ENCODE results near the gene CST6. TPM values are rescaled to one million over a fixed set of nuclear protein-coding genes. Genes with fewer than 3 reads are reported as not detected.

CST6 gene
- total and polyA plus RNA-seq, 2 of the 13 experiments (the other 11 are each of a cell fraction or from before 2014, with no cell fraction given), result not detected

DNA sequence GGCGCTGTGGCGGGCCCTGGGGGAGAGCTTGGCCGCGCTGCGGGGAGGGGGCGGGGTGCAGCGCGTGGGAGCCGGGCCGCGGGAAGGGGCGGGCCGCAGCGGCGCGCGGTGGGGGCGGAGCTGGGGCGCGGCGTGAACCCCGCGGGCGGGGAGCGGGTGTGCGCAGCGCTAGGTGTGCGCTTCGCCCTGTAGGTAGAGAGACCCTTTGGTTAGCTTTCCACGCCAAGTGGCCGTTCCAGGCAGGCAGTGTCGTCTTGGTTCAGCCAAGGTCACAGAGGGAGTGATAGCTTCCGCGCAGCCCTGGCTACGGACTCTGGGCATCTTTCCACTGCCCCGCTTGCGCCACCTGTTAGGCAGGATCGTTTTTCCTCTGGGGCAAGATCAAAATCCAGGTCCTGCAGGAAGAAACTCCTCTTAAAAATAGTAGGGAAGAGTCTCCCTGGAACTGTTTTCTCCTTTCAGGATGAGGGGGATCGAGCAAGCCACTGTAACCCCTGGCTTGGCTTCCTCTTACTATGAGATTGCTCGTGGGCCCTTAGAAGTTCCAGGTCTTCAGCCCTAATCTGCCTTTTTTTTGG lies 9.1 kb upstream of the CST6 start (continued):
- TF ChIP-seq, protein P1, sequence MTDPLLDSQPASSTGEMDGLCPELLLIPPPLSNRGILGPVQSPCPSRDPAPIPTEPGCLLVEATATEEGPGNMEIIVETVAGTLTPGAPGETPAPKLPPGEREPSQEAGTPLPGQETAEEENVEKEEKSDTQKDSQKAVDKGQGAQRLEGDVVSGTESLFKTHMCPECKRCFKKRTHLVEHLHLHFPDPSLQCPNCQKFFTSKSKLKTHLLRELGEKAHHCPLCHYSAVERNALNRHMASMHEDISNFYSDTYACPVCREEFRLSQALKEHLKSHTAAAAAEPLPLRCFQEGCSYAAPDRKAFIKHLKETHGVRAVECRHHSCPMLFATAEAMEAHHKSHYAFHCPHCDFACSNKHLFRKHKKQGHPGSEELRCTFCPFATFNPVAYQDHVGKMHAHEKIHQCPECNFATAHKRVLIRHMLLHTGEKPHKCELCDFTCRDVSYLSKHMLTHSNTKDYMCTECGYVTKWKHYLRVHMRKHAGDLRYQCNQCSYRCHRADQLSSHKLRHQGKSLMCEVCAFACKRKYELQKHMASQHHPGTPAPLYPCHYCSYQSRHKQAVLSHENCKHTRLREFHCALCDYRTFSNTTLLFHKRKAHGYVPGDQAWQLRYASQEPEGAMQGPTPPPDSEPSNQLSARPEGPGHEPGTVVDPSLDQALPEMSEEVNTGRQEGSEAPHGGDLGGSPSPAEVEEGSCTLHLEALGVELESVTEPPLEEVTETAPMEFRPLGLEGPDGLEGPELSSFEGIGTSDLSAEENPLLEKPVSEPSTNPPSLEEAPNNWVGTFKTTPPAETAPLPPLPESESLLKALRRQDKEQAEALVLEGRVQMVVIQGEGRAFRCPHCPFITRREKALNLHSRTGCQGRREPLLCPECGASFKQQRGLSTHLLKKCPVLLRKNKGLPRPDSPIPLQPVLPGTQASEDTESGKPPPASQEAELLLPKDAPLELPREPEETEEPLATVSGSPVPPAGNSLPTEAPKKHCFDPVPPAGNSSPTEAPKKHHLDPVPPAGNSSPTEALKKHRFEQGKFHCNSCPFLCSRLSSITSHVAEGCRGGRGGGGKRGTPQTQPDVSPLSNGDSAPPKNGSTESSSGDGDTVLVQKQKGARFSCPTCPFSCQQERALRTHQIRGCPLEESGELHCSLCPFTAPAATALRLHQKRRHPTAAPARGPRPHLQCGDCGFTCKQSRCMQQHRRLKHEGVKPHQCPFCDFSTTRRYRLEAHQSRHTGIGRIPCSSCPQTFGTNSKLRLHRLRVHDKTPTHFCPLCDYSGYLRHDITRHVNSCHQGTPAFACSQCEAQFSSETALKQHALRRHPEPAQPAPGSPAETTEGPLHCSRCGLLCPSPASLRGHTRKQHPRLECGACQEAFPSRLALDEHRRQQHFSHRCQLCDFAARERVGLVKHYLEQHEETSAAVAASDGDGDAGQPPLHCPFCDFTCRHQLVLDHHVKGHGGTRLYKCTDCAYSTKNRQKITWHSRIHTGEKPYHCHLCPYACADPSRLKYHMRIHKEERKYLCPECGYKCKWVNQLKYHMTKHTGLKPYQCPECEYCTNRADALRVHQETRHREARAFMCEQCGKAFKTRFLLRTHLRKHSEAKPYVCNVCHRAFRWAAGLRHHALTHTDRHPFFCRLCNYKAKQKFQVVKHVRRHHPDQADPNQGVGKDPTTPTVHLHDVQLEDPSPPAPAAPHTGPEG (CRISPR knock-in tag; IDR thresholded peaks at IDR 0.05), result 0 out of 2 replicates have a peak, but pooled peaks have one; percentile 32
- no peak for TF ChIP-seq NR2F2 (IDR thresholded peaks at IDR 0.05; ENCODE audit: borderline replicate concordance, low read depth)
- TF ChIP-seq ZNF430 (CRISPR knock-in tag; IDR thresholded peaks at IDR 0.05), result 0 out of 2 replicates have a peak, but pooled peaks have one; percentile 12
- 0 out of 2 replicates have a peak, but pooled peaks have one; percentile 41 for TF ChIP-seq ZNF788 (CRISPR knock-in tag; IDR thresholded peaks at IDR 0.05; ENCODE audit: borderline replicate concordance)
- TF ChIP-seq, protein P2, sequence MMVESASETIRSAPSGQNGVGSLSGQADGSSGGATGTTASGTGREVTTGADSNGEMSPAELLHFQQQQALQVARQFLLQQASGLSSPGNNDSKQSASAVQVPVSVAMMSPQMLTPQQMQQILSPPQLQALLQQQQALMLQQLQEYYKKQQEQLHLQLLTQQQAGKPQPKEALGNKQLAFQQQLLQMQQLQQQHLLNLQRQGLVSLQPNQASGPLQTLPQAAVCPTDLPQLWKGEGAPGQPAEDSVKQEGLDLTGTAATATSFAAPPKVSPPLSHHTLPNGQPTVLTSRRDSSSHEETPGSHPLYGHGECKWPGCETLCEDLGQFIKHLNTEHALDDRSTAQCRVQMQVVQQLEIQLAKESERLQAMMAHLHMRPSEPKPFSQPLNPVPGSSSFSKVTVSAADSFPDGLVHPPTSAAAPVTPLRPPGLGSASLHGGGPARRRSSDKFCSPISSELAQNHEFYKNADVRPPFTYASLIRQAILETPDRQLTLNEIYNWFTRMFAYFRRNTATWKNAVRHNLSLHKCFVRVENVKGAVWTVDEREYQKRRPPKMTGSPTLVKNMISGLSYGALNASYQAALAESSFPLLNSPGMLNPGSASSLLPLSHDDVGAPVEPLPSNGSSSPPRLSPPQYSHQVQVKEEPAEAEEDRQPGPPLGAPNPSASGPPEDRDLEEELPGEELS (CRISPR knock-in tag; IDR thresholded peaks at IDR 0.05), result no peak
- TF ChIP-seq, protein P3, sequence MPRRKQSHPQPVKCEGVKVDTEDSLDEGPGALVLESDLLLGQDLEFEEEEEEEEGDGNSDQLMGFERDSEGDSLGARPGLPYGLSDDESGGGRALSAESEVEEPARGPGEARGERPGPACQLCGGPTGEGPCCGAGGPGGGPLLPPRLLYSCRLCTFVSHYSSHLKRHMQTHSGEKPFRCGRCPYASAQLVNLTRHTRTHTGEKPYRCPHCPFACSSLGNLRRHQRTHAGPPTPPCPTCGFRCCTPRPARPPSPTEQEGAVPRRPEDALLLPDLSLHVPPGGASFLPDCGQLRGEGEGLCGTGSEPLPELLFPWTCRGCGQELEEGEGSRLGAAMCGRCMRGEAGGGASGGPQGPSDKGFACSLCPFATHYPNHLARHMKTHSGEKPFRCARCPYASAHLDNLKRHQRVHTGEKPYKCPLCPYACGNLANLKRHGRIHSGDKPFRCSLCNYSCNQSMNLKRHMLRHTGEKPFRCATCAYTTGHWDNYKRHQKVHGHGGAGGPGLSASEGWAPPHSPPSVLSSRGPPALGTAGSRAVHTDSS (CRISPR knock-in tag; conservative IDR thresholded peaks at IDR 0.05), result no peak
- TF ChIP-seq CEBPG (CRISPR knock-in tag; IDR thresholded peaks at IDR 0.05), result 0 out of 2 replicates have a peak, but pooled peaks have one; percentile 11
- TF ChIP-seq KDM2A (CRISPR knock-in tag; IDR thresholded peaks at IDR 0.05; ENCODE audit: borderline replicate concordance, low read depth), result no peak
- no peak for TF ChIP-seq ARNT (IDR thresholded peaks at IDR 0.05)
- TF ChIP-seq, protein P4, sequence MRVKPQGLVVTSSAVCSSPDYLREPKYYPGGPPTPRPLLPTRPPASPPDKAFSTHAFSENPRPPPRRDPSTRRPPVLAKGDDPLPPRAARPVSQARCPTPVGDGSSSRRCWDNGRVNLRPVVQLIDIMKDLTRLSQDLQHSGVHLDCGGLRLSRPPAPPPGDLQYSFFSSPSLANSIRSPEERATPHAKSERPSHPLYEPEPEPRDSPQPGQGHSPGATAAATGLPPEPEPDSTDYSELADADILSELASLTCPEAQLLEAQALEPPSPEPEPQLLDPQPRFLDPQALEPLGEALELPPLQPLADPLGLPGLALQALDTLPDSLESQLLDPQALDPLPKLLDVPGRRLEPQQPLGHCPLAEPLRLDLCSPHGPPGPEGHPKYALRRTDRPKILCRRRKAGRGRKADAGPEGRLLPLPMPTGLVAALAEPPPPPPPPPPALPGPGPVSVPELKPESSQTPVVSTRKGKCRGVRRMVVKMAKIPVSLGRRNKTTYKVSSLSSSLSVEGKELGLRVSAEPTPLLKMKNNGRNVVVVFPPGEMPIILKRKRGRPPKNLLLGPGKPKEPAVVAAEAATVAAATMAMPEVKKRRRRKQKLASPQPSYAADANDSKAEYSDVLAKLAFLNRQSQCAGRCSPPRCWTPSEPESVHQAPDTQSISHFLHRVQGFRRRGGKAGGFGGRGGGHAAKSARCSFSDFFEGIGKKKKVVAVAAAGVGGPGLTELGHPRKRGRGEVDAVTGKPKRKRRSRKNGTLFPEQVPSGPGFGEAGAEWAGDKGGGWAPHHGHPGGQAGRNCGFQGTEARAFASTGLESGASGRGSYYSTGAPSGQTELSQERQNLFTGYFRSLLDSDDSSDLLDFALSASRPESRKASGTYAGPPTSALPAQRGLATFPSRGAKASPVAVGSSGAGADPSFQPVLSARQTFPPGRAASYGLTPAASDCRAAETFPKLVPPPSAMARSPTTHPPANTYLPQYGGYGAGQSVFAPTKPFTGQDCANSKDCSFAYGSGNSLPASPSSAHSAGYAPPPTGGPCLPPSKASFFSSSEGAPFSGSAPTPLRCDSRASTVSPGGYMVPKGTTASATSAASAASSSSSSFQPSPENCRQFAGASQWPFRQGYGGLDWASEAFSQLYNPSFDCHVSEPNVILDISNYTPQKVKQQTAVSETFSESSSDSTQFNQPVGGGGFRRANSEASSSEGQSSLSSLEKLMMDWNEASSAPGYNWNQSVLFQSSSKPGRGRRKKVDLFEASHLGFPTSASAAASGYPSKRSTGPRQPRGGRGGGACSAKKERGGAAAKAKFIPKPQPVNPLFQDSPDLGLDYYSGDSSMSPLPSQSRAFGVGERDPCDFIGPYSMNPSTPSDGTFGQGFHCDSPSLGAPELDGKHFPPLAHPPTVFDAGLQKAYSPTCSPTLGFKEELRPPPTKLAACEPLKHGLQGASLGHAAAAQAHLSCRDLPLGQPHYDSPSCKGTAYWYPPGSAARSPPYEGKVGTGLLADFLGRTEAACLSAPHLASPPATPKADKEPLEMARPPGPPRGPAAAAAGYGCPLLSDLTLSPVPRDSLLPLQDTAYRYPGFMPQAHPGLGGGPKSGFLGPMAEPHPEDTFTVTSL (CRISPR knock-in tag; IDR thresholded peaks at IDR 0.05; ENCODE audit: borderline replicate concordance), result peak; percentile 31; the same call in 1 of the 2 replicates
- TF ChIP-seq ZNF350 (CRISPR knock-in tag; IDR thresholded peaks at IDR 0.05; ENCODE audit: borderline replicate concordance, low read depth), result no peak
- peak; percentile 18 for TF ChIP-seq HNRNPLL (IDR thresholded peaks at IDR 0.05; ENCODE audit: low read depth, low read length, poor library complexity, severe bottlenecking)

Data from HepG2 (cell line).